Activated gamma-delta T cell treated with Interleukin-2 at 50 U/mL for 16 hours (primary cell): Measurements from ENCODE around the gene PRELID3B.

Experiments
- DNase-seq: peaks from one replicate; pipeline ENCODE4 v3.0.0-alpha.2; 2020

The PRELID3B gene

DNA sequence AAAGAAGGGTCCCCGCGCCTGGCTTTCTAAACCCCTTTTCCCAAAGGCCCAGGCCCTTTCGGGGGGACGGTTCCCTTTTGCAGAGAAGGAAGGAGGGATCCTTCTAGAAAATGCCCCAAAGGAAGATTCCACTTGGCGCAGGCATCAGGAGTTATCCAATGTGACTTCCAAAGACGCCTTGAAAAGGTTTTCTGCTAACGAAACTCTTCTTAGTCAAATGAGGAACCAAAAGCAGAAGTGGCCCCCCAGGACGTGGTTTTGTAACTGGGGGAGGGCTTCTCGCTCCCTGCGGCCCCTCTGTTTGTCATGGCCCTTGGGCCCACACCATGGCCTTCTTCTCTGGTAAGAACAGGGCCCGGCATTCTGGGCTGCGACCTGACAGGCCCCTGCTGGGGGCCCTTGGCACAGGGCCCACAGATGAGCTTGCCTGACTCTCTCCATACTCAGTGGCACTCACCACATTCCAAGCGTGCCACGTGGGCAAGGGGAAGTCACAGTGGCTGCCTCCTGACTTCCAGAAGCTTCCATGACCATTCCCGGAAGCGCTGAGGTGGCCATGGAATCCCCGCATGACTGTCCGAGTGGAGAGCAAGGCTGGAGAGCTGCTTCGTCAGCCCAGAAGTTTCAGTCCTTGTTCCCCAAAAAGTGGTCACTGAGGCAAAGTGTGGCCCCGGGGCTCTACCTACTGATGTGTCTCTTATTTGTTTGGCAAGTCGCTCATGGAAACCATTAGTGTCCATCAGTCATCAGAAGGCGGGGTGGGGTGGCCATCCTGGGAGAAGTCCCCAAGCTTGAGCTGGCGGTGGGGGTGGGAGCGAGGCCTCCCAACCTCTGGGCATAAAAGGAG is 34.7 kb downstream of the PRELID3B start:
- no peak for DNase-seq

DNA sequence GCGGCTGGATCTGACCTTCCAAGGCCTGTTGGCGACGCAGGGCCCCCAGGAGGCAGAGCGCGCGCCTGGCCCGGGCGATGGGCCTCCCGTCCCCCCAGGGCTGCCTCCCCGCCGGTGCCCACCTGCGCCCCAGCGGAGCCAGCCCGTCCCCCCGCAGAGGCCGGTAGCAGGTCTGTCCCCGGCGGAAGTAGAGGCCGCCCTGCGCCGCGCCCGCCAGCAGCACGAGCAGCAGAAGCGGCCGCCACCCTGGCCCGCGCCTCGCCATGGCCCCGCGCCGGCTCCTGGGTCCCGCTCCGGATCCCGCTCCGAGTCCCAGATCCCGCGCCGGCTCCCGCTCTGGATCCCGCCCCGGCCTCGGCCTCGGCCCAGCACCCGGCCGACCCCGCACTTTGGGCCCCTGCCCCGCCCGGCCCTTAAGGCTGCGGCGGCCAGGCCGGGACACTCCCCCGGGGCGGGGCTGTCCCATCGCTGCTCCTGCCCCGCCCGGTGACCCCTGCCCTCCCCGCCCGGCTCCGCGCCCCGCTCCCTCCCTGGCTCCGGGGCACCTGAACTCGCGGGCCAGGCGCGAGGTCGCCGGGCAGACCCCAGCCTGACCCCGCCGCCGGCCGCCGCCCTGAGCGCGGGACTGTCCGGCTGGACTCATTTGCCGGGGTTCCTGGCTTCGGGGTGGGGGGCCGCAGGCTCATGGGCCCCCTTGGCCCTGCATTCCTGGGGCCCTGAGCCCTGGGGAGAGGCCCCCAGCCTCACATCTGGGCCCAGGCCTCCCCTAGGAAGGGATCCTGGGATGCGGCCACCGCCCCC is 35.5 kb downstream of the PRELID3B start, which contains the start of gene CTSZ:
TSS of gene CTSZ (minus strand) at position 391 of the 801 bp plus-strand sequence. CDS start at position 265, 126 bp downstream.
- peak; percentile 35 for DNase-seq

DNA sequence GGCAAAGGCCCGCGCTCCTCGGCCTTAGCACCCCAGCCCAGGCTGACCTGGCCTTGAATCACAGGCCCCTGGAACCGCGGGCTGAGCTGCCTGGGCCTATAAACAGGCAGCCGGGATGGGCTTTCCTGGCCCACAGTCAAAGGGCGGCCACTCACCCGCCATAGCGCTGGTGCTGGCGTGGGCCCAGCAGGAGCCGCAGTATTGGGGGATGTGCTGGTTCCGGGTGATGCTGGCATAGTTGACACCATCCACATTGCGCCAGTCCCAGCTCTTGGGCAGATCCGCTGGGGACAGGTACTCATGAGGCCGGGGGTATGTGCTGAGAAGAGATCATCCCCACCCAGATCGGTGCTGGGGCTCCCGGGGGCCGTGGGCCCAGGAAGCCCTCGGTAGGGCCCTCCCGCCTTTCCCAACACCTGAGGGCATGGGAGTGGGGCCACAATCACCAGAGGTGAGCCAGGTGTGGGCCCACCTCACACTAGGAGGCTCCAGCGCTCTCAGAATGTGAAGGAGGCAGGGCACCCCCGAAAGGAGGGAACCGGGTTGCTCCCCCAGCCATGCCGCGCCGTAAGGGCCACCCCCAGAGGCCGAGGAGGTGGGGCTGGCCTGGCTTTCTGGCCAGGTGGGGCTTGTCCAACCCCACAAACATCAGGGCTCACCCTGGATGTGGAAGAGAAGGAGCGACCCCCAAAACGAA is 36.3 kb downstream of the PRELID3B start:
- no peak for DNase-seq

DNA sequence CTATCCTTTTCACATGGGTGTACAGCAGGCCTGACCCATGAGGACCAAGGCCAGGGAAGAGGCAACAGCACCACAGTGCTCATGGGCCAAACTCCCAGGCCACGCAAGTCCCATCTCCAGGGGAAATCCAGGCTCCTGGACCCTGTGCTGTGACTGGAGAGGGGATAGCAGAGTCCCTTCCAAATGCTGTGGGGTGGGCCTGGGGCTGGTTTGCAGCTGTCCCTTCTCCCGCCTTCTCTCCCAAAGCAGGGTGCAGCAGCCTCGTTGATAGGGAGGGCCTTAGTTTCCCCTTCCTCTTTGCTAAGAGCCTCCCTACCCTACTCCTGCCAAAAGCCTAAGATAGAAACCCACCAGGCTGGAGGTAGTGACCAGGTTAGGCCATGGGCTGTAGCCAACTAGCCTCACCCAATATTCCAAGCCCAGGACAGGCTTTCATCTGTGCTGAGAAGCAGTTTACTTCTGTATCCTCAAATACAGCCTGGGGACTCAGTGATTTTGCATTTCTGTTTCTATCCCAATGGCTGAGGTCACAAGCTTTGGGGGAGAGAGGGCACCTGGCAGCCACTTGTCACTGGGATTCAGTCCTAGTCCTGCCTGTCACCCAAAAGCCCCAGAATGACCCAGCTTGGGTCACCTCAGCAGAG is 36.9 kb downstream of the PRELID3B start:
- no peak for DNase-seq

DNA sequence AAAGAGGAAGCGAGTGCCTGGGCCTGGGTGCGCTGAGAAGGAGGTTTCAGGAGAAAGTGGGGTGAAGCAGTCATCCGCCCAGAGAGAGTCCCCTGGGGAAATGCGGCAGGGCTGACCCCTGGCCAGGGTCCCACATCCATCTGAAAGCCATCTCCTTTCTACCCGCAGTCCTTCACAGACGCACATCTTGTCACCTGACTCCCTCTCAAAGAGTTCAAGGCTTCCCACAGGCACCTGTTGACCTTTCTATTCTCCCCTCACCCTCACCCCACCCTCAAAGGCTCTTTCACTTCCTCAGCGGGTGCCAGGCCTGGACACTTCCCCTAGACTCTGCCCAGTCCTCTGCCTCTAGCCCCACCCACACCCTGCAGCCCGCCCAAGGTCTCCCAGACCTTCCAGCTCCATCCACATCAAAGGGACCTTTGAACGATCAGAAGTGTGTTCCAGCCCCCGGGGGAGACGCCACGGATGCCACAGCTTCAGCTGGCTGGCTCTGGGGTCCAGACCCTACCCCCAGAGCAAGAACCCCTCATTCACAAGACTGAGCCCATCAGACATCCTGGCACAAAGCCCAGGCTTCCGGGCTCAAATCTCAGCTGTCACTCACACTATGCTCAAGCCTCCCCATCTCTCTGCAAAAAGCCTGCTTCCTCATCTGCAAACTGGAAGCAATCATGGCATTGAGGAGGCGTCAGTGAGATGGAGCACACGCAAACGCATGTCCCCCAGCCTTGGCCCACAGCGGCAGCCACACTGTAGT is 37.6 kb downstream of the PRELID3B start:
- peak; percentile 55 for DNase-seq

DNA sequence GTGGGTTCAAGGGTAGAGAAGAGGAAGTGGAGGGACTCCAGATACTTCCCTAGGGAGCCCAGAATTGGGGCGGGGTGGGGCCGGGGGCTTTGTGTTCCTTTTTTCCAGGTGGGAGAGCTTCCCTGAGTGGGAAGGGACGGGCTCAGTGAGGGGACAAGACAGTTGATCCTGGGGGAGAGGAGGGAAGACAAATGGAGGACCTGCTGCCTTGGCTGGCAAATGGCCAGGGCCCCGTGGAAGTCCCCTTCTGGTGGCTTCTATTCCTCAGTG is 38.2 kb downstream of the PRELID3B start:
- peak; percentile 25 for DNase-seq

DNA sequence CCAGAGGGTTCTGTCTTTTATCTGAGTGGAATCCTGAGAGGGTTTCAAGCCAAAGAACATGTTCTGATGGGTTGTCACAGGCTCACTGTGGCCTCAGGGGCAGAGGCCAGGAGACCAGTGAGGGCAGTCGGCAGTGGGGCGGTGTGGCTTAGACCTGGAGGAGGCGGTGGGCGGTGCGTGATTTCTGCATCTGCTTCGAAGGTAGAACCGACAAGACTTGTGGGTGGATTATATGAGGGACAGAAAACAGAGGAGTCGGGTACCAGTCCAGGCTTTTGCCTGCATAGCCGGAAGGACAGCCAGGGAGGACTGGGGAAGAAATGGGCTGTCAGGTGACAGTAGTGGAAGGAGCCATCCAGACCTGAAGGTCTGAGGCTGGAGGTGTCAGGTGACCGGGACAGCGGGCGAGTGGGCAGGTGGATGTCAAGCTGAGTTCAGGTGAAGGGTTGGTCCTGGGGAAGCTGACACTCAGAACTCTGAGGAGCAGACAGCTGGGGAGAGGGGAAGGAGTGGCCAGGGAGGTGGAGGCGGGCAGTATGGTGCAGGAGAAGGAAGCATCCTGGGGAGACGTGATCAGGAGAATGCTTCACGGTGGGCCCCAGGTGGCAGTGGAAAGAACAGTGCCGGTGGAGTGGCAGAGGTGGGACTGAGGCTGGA is 38.6 kb downstream of the PRELID3B start:
- DNase-seq, result no peak

DNA sequence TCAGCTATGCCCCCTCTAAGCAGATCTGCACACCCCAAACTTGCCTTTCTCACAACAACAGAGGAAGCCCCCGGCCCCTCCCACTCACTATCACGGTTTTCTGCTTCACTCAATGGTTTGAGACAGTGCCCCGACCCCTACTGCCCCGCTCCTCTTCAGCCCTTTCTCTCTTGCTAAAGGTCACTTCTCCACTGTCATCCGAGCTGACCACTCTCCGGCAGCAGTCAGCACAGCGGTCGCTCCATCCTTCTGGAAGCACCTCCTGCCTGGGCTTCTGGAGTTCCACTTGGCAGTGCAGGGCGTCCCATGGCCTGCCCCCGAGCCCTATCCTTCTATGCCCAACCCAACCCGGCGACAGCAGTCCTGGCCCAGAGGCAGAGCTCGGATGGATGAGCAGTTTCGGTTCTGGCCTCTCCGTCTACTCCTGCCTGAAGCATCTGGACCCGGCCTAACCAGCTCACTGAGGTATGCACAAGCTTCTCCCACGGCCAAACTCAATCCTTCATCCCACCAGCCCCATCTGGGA is 39.6 kb downstream of the PRELID3B start:
- no peak for DNase-seq

DNA sequence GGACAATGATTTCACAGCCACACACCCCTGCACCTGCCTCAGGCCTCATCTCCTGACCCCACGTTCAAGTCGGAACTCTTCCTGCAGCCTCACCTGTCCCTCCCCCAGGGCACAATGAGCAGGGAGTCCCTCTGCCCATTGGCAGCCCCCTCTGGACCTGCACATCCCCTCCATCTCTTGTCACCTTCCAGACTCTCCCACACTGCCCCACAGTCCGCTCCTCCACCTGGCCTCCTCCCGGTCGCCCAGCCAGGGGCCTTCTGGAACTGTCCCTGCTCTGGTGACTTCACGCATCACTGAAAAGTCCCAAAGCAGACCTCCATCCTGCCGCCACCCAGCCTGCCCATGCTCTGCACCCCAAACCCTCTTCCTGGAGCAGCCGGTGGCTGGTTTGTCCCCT is 40.2 kb downstream of the PRELID3B start:
- DNase-seq, result no peak

DNA sequence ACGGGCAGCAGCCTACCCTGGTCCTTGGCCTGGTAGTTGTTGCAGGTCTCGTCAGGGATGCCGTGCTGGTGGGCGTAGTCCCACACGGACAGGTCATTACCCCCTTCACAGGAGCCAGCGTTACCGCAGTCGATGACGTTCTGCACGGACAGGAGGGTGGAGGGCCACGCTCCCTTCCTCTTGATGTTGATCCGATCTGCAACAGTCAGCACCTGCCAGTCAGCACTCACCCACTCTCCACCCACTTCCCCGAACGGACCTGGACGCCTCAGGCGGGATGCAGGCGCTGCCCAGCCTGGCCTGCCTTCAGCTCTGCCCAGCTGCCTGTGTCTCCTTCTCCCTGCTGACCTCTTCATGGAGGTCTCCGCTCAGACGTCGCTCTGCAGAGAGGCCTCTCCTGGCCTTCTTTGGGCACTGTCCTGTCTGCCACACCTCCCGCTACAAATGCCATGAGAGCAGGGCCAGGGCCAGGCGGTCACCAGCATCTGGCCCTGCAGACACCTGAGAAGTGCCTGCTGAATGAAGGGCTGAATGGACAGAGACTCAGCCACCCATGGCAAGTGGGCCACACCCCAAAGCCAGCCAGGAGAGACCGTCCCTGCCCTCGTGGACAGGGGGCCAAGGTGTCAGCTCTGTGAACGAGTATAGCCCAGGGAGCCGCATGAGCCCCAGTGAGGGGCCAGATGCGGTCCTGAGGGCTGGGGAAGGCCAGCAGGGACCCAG is 41.0 kb downstream of the PRELID3B start:
- no peak for DNase-seq

DNA sequence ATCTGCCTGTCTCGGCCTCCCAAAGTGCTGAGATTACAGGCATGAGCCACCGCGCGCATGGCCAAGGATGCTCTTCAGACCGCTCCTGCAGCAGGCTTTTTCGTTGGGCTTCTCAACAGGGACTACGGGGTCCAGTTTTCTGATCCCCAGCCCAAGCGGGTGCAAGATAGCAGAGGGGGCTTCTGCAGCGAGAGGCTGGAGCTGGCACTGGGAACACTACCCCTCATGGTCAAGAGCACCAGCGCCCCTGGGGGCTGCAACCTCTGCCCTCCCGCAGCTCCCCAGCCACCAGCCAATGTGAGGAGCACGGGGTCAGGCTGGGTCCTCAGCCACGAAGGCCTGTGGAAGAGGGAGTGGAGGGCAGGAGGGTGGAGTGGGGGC is 41.5 kb downstream of the PRELID3B start:
- no peak for DNase-seq

DNA sequence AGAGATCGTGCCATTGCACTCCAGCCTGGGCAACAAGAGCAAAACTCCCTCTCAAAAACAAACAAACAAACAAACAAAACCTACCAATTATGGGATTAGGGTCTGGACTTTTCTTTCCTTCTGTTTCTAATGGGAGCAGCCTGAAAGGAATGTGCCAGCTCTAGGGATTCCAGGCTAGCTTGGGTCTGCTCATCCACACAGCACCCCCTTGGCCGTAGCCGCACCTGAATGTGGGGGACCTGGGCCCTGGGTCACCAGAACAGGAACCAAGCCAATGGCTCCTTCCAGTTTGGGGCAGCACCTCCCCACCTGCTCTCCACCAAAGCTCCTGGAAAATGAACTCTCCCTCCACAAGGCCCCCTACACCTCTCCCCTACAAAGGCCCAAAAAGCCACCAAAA is 42.3 kb downstream of the PRELID3B start:
- no peak for DNase-seq

DNA sequence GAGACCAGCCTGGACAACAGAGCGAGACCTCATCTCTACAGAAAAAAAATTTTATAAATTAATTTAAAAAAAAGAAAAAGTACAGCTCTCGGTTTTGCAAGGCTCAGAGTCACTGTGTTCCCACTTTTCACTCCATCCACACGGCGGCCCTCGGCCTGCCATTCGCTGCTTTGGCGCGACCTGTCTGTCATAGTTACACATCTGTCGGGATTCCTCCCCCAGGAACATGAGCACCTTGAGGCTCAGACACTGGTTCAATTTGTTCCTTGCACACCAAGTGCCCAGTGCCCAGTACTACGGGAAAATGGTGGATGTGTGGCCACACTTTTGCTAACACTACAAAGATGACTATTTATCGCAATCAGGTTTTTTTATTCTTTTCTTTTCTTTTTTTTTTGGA is 43.9 kb downstream of the PRELID3B start:
- no peak for DNase-seq

DNA sequence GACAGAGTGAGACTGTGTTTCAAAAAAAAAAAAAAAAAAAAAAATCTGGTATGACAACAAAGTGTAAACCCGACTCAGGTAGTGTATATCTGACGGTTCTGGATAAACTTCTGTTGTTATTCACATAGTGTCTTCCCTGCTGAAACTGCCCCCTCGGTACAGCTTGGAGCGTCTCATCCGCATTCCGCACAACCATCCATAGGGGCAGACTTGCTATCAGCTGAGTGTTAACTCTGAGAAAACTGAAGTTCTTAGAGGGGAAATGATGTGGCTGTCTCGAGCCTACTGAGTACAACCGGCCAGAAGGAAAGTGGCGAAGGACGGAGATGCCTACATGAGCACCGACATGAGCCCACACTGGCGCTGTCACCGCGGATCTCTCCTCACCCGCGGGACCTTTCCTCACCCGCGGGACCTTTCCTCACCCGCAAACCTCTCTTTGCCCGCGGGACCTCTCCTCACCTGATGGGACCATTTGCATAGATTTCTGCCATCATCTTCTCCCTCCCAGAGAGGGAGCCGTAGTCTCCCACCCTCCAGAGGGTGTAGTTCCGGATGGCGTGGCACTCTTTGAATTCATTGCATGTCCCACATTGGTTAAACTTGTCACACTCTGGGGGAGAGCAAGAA is 45.3 kb downstream of the PRELID3B start:
- no peak for DNase-seq

DNA sequence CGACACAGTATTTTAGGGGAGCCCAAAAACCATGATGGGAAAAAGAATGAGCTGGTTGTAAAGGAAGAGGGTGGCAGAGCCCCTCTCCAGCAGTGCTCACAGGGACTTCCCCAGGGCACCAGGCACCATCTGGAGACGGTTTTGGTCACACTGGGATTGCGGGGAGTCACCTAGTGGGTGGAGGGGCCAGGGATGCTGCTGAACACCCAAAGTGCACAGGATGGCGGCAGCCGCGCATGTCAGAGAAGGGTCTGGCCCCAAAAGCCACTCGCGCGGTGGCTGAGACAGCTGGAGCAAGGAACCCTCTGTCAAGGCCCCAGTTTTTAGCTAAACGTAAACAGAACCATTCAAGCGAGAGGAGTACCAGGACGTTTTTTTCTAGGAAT is 46.4 kb downstream of the PRELID3B start:
- DNase-seq, result no peak

DNA sequence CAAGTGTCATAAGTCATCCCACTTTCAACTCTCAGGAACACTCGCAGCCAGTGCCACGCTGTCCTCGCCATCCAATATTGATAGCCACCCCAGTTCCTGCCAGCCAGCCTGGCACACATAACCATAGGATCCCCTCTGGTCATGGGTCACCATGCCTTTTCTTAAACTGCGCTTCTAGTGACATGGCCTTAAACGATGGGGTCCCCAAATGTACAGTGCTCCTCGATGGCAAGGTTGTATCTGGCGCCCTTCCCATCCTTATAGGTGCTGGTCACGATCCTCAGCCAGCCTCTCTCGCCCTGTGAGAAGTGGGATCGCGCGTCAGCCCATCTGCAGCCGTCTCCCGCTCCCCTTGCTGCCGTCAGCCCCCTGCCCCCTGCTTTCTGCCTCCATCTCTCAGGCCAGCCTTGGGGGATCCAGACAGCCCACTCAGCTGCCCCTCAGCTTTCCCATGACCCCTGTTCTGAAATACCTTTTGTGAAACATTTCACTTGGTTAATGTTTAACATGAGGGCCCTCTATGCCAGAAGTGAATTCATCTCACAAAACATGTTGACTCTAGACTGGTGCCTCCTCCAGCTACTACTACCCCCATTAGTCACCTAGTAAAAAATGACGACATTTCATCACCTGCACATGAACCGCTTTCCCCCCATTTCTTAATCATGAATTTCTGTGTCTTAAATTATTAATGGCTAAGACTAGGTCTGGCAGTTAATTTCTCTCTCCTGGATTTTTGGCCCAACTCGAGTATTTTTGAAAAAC is 46.9 kb downstream of the PRELID3B start:
- no peak for DNase-seq

DNA sequence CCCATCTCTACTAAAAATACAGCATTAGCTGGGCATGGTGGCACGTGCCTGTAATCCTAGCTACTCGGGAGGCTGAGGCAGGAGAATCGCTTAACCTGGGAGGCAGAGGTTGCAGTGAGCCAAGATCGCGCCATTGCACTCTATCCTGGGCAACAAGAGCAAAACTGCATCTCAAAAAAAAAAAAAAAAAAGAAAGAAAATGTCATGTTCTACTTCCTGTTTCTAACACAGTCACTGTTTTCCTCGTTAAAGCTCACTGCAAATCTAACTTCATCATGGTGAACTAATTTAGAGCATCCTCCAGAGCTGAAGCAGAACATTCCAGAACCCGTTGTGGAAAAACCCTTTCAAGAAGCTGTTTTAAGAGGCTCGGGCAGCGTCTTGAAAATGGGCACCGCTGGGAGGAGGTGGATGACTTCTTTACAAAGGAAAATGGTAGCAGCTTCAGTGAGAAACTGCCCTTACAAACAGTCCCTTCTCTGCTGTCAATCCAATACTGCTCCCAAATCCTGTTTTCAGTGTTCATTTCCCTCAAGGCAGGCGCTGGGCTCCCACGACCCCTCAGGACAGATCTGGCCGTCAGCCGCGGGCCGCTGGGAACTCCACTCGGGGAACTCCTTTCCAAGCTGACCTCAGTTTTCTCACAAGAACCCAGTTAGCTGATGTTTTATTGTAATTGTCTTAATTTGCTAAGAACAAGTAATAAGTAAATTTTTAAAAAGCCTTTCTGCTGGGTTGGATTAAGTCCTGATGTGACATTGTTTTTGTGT is 48.0 kb downstream of the PRELID3B start:
- no peak for DNase-seq

DNA sequence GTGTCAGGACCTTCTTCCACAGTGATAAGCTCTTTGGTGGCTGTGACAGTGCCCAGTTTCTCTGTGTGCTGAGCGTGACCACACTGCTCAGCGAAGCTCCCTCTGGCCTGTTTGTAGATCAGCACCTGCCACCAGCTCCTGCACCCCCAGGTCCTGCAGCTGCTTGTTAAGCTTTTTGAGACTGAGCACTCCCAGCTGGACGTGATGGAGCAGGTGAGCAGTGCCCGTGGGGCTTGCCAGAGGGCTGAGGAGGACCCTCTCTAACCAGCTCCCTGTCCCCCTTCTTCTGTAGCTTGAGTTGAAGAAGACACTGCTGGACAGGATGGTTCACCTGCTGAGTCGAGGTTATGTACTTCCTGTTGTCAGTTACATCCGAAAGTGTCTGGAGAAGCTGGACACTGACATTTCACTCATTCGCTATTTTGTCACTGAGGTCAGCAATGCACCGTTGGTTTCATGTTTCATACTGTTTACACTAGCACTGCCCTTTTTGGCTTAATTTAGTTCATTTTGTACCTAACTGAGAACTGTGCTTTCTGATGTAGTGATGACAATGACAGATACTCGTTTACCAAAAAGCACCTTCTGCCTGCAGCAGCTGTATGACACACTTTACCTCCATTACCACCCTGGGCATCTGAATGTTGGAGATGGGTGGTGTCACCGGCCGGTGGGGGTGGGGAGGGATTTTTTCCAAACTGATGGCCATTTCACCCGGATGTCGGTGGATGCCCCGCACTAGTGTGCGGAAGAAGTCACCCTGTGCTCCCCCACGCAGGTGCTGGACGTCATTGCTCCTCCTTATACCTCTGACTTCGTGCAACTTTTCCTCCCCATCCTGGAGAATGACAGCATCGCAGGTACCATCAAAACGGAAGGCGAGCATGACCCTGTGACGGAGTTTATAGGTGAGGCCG is 49.0 kb downstream of the PRELID3B start:
- no peak for DNase-seq
